GM12864 (cell line): ENCODE measurements around the gene RNF207.

Experiments
- DNase-seq: peaks from one replicate; pipeline ENCODE4 v3.0.0-alpha.2; 2011; ENCODE audit warnings: low read depth
- H3K4me3 ChIP-seq: 2 replicates; pipeline ENCODE4 v1.5.1; 2011; ENCODE audit warnings: mild to moderate bottlenecking, low read depth, low read length, control low read depth
- CTCF ChIP-seq: IDR thresholded peaks from 2 replicates; pipeline ENCODE4 v1.5.1; 2011; ENCODE audit warnings: low read depth, mild to moderate bottlenecking, moderate library complexity, low read length, control low read depth, inconsistent platforms; ENCODE audit errors: missing control alignments

RNF207 gene

GRCh38 chr1:6200188-6200809 is 5.6 kb upstream of the RNF207 start:
- no peak for TF ChIP-seq CTCF
- peak overlapping the region; percentile 80 for H3K4me3 ChIP-seq
- no peak for DNase-seq

- DNase-seq: no peak
- no peak overlapping the region for H3K4me3 ChIP-seq
- TF ChIP-seq CTCF: no peak
Observed at GRCh38 chr1:6202256-6202655, 3.7 kb upstream of the RNF207 start.

- H3K4me3 ChIP-seq: peak overlapping the region; percentile 65
- no peak for TF ChIP-seq CTCF
- DNase-seq: no peak
Observed at GRCh38 chr1:6206520-6206855, 569 bp downstream of the RNF207 start.

DNA sequence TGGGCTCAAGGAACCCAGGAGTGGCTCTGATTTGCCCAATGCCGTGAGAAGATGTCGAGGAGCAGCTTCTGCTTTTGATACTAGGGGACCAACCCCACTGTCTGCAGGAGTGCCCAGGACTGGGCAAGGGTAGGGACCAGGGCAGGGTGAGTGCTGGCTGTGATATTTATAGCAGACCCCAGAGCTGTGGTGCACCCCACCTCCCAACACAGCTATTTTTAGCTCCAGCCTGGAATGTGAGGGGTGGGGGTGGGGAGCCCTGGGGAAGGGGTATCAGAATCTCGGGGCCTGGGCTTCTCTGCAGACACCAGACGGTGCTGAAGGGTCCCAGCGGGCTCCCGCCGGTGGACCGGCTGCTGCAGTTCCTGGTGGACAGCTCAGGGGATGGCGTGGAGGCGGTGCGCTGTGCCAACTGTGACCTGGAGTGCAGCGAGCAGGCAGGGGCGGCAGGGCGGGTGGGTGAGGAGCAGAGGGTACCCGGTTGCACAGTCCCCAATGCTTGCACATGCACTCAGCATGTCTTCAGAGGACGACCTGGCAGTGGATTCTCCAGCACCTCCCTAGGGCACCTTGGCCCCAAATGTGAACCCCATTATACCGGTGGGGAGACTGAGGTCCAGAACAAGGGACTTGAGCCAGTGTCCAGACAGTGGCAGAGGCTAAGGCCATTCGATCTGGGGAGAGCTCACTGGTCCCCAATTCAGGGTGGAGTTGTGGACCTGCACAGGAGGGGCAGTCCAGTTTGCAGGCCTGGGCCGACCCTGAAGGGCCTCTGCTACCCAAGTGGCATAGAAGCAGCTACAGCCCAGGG is 1.4 kb downstream of the RNF207 start:
- no peak for TF ChIP-seq CTCF
- no peak for DNase-seq
- H3K4me3 ChIP-seq: peak overlapping the region; percentile 65

- DNase-seq: no peak
- H3K4me3 ChIP-seq: no peak overlapping the region
- TF ChIP-seq CTCF: no peak
Observed at GRCh38 chr1:6207921-6208320, 2.0 kb downstream of the RNF207 start.

GRCh38 chr1:6208723-6209660 is 3.1 kb downstream of the RNF207 start:
- no peak for DNase-seq
- TF ChIP-seq CTCF: peak; percentile 59
- peak overlapping the region; percentile 32 for H3K4me3 ChIP-seq
